ENCODE measurements around the gene ZNF513. TPM values are rescaled to one million over a fixed set of nuclear protein-coding genes. Genes with fewer than 3 reads are reported as not detected.

The ZNF513 gene
- total RNA-seq (2022; extraction: Qiagen RNA extraction): 11.5 to 15.4 TPM (median 13.4 TPM) in 5 replicates

GRCh38 chr2:27380626-27381545 is at the start of gene ZNF513:
ZNF513 (minus strand) TSS chr2:27380734; CDS start chr2:27380526, 208 bp downstream.

GRCh38 chr2:27428213-27428977 is 47.9 kb upstream of the ZNF513 start, which contains the start of gene NRBP1:
NRBP1 (plus strand) TSS chr2:27428631; CDS start chr2:27433274, 4,643 bp downstream.

GRCh38 chr2:27409321-27410073 is 29.0 kb upstream of the ZNF513 start, which contains the start of gene PPM1G:
PPM1G (minus strand) TSS chr2:27409591; CDS start chr2:27409422, 169 bp downstream.

GRCh38 chr2:27370026-27370815 is 10.3 kb downstream of the ZNF513 start, which contains the start of the genes EIF2B4 and SNX17:
EIF2B4 (minus strand) TSS chr2:27370338; CDS start chr2:27370314, 24 bp downstream.
SNX17 (plus strand) TSS chr2:27370616; CDS start chr2:27370744, 128 bp downstream.

GRCh38 chr2:27356382-27357181 is 24.0 kb downstream of the ZNF513 start, which contains the start of gene GTF3C2:
GTF3C2 (minus strand) TSS chr2:27356764; CDS start chr2:27343554, 13,210 bp downstream.

Other genes with a start within 250 kb of the ZNF513 start
- gene PREB, start 246.1 kb downstream of the ZNF513 start, total RNA-seq (2022; extraction: Qiagen RNA extraction): 41.9 to 59.1 TPM (median 55.6 TPM) in 5 replicates
- not detected in 5 replicates for gene PRR30, start 241.3 kb downstream of the ZNF513 start, total RNA-seq (2022; extraction: Qiagen RNA extraction)
- not detected in 5 replicates for gene TCF23, start 231.7 kb downstream of the ZNF513 start, total RNA-seq (2022; extraction: Qiagen RNA extraction)
- 203 to 224 TPM (median 205 TPM) in 5 replicates for gene ATRAID, start 168.7 kb downstream of the ZNF513 start, total RNA-seq (2022; extraction: Qiagen RNA extraction)
- gene SLC5A6, start 168.5 kb downstream of the ZNF513 start, total RNA-seq (2022; extraction: Qiagen RNA extraction): 63.3 to 67.2 TPM (median 66.7 TPM) in 5 replicates
- gene CAD, start 163.4 kb downstream of the ZNF513 start, total RNA-seq (2022; extraction: Qiagen RNA extraction): 46.1 to 66.1 TPM (median 64.5 TPM) in 5 replicates
- 1.8 to 3.4 TPM (median 3.3 TPM) in 5 replicates for gene SLC30A3, start 117.7 kb downstream of the ZNF513 start, total RNA-seq (2022; extraction: Qiagen RNA extraction)
- not detected in 5 replicates for gene DNAJC5G, start 105.3 kb downstream of the ZNF513 start, total RNA-seq (2022; extraction: Qiagen RNA extraction)
- gene TRIM54, start 98.3 kb downstream of the ZNF513 start, total RNA-seq (2022; extraction: Qiagen RNA extraction): 0.67 to 1.2 TPM (median 0.81 TPM) in 5 replicates
- 0.63 to 2.5 TPM (median 1.7 TPM) in 5 replicates for gene UCN, start 72.3 kb downstream of the ZNF513 start, total RNA-seq (2022; extraction: Qiagen RNA extraction)
- gene MPV17, start 57.6 kb downstream of the ZNF513 start, total RNA-seq (2022; extraction: Qiagen RNA extraction): 76.2 to 97.2 TPM (median 87.4 TPM) in 5 replicates
- gene GTF3C2, start 24.0 kb downstream of the ZNF513 start, total RNA-seq (2022; extraction: Qiagen RNA extraction): 57.2 to 68.7 TPM (median 63.7 TPM) in 5 replicates
- 51.5 to 60.8 TPM (median 57.1 TPM) in 5 replicates for gene EIF2B4, start 10.4 kb downstream of the ZNF513 start, total RNA-seq (2022; extraction: Qiagen RNA extraction)
- gene SNX17, start 10.1 kb downstream of the ZNF513 start, total RNA-seq (2022; extraction: Qiagen RNA extraction): 124 to 133 TPM (median 128 TPM) in 5 replicates
- gene PPM1G, start 28.9 kb upstream of the ZNF513 start, total RNA-seq (2022; extraction: Qiagen RNA extraction): 152 to 176 TPM (median 176 TPM) in 5 replicates
- 119 to 140 TPM (median 133 TPM) in 5 replicates for gene NRBP1, start 47.9 kb upstream of the ZNF513 start, total RNA-seq (2022; extraction: Qiagen RNA extraction)
- gene KRTCAP3, start 61.6 kb upstream of the ZNF513 start, total RNA-seq (2022; extraction: Qiagen RNA extraction): 0.39 to 0.87 TPM (median 0.45 TPM) in 5 replicates
- gene IFT172, start 109.0 kb upstream of the ZNF513 start, total RNA-seq (2022; extraction: Qiagen RNA extraction): 6.0 to 9.0 TPM (median 7.5 TPM) in 5 replicates
- 3.8 to 5.3 TPM (median 4.5 TPM) in 5 replicates for gene FNDC4, start 114.5 kb upstream of the ZNF513 start, total RNA-seq (2022; extraction: Qiagen RNA extraction)
- gene GCKR, start 116.1 kb upstream of the ZNF513 start, total RNA-seq (2022; extraction: Qiagen RNA extraction): 0.13 to 0.20 TPM (median 0.13 TPM) in 5 replicates
- 18.2 to 21.6 TPM (median 19.3 TPM) in 5 replicates for gene ZNF512, start 202.3 kb upstream of the ZNF513 start, total RNA-seq (2022; extraction: Qiagen RNA extraction)
- 3.5 to 4.8 TPM (median 3.8 TPM) in 5 replicates for gene CCDC121, start 248.3 kb upstream of the ZNF513 start, total RNA-seq (2022; extraction: Qiagen RNA extraction)
- gene GPN1, start 248.3 kb upstream of the ZNF513 start, total RNA-seq (2022; extraction: Qiagen RNA extraction): 56.4 to 64.0 TPM (median 57.1 TPM) in 5 replicates

Measured in A549 treated with dexamethasone at 1 μM for 4 hours (cell line).